DMS53 (cell line): Measurements from ENCODE around the gene HHLA2.

ENCODE experiments used
- DNase-seq: peaks from one replicate; lab custom pipeline; 2025; lab: John Stamatoyannopoulos, UW

Gene HHLA2

DNA sequence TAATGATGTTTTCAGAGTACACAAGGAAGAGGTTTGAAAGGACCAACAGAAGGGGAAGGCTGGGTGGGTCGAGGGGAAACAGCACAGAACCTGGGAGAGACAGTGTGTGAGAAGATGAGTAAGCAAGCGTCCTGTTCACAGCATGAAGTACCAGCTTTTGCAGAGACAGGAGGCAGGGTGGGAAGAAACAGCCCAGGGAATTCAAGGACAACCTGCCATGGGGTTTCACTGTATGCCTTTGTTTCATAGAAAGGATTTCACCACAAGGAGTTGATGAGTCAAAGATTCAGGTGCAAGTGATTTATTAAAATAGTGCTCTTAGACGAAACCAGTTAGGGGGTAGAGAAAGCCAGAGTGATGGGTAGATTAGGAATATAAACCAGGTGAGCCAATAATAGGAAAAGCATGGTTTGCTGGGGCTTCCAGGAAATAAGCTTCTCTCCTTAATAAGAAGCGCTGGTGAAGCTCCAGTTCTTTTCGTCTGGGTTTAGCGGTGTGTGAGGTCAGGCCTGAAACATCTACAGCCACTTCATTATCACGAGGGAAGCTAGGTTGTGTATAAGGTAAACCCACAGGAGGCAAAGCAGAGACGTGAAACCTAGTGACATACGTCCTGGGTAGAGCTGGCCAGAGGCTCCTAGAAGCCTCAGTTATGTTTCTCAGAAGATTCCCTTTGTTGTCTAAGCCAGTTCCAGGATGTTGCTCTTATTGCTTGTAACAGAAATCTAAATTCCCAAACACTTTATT lies 3.9 kb downstream of the HHLA2 start:
- no peak for DNase-seq

DNA sequence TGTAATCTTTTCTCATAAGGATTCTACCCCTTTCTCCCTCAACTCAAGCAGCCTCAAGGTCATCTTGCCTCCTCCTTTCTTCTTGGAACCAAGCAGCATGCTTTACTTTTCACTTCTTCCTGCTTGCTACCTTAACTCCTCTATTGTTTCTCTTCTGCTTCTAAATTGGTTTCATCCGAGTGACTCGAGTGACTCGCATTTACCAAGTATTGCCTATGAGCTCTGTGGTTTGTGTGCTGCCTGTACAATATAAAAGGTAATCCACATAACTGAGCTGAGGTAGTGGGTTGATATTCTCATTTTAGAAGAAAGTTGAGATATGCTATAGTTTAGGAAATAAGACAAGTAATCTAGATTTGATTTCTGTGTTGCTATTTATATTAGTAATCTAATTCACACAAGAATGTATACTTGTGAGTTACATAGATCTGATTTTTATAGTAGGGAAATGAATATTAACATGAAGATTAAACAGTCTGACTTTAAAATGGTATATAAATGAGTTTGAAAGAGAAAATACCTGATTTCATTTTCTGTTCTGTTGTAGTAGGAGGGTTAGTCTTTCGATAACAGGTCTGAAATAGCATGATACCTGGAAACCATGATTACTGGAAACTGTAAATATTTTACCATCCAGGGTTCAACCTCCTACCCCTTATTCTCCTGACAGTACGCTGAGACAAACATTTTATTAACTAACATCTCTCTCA lies 5.5 kb downstream of the HHLA2 start:
- no peak for DNase-seq

- no peak for DNase-seq
These were observed 6.2 kb downstream of the HHLA2 start for GRCh38 chr3:108302570-108302969.

- peak; percentile 12 for DNase-seq
These were observed 9.3 kb downstream of the HHLA2 start for GRCh38 chr3:108305484-108306172.

DNA sequence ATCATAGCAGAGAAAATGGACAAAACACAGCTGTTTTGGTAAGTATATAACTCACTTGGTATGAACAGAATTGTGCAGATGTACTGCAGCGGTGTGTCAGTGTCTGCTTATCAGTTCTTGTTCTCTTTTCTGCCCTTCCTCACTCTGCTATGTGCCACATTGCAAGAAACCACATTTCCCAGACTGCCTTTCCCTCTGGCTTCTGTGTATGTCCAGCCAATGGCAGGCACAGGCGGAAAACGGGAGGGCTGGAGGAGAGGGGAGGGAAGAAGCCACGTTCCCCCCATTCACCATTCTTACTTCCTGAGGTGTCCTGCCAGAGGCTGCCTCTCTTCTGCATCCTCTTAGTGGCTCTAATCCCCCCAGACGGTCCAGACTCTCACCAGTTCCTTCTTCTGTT lies 15.4 kb downstream of the HHLA2 start:
- DNase-seq = no peak

GRCh38 chr3:108312656-108313055 lies 16.3 kb downstream of the HHLA2 start:
- DNase-seq = no peak

- peak; percentile 56 for DNase-seq
These were observed 19.5 kb downstream of the HHLA2 start for GRCh38 chr3:108315767-108316301.

- DNase-seq = peak; percentile 44
These were observed 23.2 kb downstream of the HHLA2 start for GRCh38 chr3:108319428-108320082.

DNA sequence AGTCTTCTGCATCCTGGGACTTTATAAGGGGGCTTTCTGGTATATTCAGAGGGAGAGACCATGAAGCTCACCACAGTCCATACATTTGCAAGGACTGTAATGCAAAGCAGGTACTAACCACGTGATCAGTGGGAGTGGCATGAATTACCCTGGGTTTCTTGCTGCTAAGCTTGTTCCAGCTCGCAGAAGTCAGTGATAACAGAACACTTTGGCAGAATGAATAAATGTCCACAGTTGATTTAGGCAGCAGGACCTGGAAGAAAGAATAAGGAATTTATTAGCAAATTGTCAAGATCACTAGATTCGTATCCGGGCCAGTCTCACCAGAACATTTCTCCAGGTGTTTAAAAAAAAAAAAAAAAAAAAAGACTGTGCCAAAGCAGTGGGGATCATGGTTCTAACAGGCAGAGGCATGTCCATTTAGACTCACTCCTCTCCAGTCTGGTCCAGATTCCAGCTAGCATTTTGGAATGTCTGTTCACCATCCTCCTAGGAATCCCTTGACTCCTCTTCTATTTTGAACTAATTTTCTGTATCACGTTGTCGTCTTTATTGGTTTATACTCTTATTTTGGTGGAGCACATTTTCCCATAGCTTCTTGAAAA lies 24.5 kb downstream of the HHLA2 start:
- DNase-seq = no peak

- DNase-seq = no peak
These were observed 26.0 kb downstream of the HHLA2 start for GRCh38 chr3:108322352-108322751.

- DNase-seq = no peak
These were observed 27.8 kb downstream of the HHLA2 start for GRCh38 chr3:108324177-108324576.

GRCh38 chr3:108327168-108327567 lies 30.8 kb downstream of the HHLA2 start:
- DNase-seq = no peak

GRCh38 chr3:108328821-108329486 lies 32.6 kb downstream of the HHLA2 start:
- no peak for DNase-seq

GRCh38 chr3:108329508-108329907 lies 33.2 kb downstream of the HHLA2 start:
- DNase-seq = no peak

GRCh38 chr3:108329947-108330346 lies 33.6 kb downstream of the HHLA2 start:
- DNase-seq = no peak

GRCh38 chr3:108331792-108332191 lies 35.4 kb downstream of the HHLA2 start:
- no peak for DNase-seq

DNA sequence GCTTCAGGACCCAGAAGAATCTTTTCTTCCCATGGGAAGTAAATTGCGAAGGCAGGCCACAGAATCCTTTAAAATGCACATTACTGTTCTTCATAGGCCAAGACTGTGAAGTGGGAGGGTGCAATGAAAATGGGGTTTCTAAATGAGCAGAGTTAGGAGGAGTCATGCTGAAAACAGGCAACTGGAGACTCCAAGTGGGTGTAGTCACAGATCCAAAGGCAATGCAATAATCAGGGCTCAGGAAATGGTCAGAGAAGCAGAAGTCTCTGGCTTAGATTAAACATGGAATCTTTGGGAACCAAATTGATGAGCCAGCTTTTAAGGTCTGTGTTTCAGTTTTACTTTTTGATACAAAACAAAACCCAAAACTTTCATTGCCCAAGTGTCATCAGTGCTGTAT lies 37.6 kb downstream of the HHLA2 start:
- DNase-seq = no peak

- no peak for DNase-seq
These were observed 38.4 kb downstream of the HHLA2 start for GRCh38 chr3:108334701-108335100.

GRCh38 chr3:108338901-108339545 lies 42.7 kb downstream of the HHLA2 start:
- no peak for DNase-seq

- no peak for DNase-seq
These were observed 45.6 kb downstream of the HHLA2 start for GRCh38 chr3:108341911-108342310.
